ENCODE data around the gene RANBP9.

The RANBP9 gene

GRCh38 chr6:13742961-13743735, 31.5 kb upstream of the RANBP9 start:
- TF ChIP-seq MYC (IDR thresholded peaks at IDR 0.05; ENCODE audit: low read depth, low read length) (no peak), POLR2A (IDR thresholded peaks at IDR 0.05; ENCODE audit: extremely low read depth, insufficient read length) (no peak), CTCF (IDR thresholded peaks at IDR 0.05; ENCODE audit: low read depth, low read length) (no peak)
- TF ChIP-seq, protein P1, sequence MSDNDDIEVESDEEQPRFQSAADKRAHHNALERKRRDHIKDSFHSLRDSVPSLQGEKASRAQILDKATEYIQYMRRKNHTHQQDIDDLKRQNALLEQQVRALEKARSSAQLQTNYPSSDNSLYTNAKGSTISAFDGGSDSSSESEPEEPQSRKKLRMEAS (IDR thresholded peaks at IDR 0.05; ENCODE audit: low read depth, low read length), result no peak
- no peak for DNase-seq (ENCODE audit: low read depth)
- H3K4me3 ChIP-seq (ENCODE audit: low read depth, low read length), result no peak overlapping the region

- DNase-seq (ENCODE audit: low read depth), result no peak
- no peak for TF ChIP-seq MYC (IDR thresholded peaks at IDR 0.05; ENCODE audit: low read depth, low read length)
- no peak for TF ChIP-seq POLR2A (IDR thresholded peaks at IDR 0.05; ENCODE audit: extremely low read depth, insufficient read length)
- TF ChIP-seq, protein P1 (IDR thresholded peaks at IDR 0.05; ENCODE audit: low read depth, low read length), result no peak
- no peak for TF ChIP-seq CTCF (IDR thresholded peaks at IDR 0.05; ENCODE audit: low read depth, low read length)
- no peak overlapping the region for H3K4me3 ChIP-seq (ENCODE audit: low read depth, low read length)
Measured at GRCh38 chr6:13741365-13741764, 29.7 kb upstream of the RANBP9 start.

GRCh38 chr6:13735031-13735430, 23.4 kb upstream of the RANBP9 start:
- DNase-seq (ENCODE audit: low read depth), result no peak
- no peak for TF ChIP-seq MYC (IDR thresholded peaks at IDR 0.05; ENCODE audit: low read depth, low read length)
- TF ChIP-seq POLR2A (IDR thresholded peaks at IDR 0.05; ENCODE audit: extremely low read depth, insufficient read length), result no peak
- TF ChIP-seq, protein P1 (IDR thresholded peaks at IDR 0.05; ENCODE audit: low read depth, low read length), result no peak
- no peak for TF ChIP-seq CTCF (IDR thresholded peaks at IDR 0.05; ENCODE audit: low read depth, low read length)
- no peak overlapping the region for H3K4me3 ChIP-seq (ENCODE audit: low read depth, low read length)

DNA sequence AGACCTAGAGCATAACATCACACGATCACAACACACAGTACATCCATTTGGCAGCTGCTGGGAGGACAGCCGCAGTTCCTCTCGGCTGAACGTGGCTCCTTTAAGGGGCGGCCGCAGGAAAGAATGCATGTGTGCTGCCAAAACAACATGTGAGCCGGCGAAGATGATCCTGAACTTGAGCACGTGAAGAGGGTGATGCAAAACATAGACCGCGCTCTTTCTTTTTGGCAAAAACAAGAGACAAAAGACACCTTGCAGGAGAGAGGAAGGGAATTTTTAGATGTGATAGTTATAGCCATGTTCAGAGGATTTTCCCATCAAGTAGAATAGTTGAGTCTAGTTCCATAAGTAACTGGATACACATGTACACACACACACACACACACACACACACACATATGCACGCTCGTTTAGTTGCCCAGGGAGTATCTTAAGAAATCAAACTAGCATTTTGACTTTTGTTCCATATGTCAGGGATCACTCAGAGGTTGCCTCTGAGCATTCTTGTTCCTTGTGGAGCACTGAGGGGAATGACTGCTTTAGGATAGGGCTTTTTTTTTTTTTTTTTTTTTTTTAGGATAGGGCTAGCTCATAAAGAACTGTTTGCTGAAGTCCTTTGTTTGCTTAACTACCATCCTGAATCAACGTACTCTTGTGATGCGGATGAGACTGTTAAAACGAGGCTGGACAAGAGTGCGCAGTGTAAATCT, 21.7 kb upstream of the RANBP9 start:
- DNase-seq (ENCODE audit: low read depth), result no peak
- no peak for TF ChIP-seq MYC (IDR thresholded peaks at IDR 0.05; ENCODE audit: low read depth, low read length)
- TF ChIP-seq, protein P1 (IDR thresholded peaks at IDR 0.05; ENCODE audit: low read depth, low read length), result no peak
- no peak overlapping the region for H3K4me3 ChIP-seq (ENCODE audit: low read depth, low read length)

- no peak for DNase-seq (ENCODE audit: low read depth)
- TF ChIP-seq, protein P1 (IDR thresholded peaks at IDR 0.05; ENCODE audit: low read depth, low read length), result no peak
- TF ChIP-seq CTCF (IDR thresholded peaks at IDR 0.05; ENCODE audit: low read depth, low read length), result no peak
- no peak for TF ChIP-seq MYC (IDR thresholded peaks at IDR 0.05; ENCODE audit: low read depth, low read length)
- no peak for TF ChIP-seq POLR2A (IDR thresholded peaks at IDR 0.05; ENCODE audit: extremely low read depth, insufficient read length)
Measured at GRCh38 chr6:13730704-13731103, 19.1 kb upstream of the RANBP9 start.

DNA sequence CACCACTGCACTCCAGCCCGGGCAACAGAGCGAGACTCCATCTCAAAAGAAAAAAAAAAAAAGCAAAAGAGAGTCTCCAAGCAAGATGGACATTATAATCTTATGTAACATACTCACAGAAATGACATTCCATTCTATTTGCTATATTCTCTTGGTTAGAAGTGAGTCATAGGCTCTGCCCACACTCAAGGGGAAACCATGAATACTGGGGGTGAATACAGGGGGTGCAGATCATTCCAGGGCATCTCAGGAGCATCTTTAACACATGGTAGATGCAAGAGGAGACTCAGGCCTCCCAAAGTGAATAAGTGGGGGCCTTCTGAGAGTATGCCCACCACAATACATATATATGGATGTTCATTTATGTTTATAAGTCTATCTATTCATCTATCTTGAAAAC, 18.3 kb upstream of the RANBP9 start:
- no peak for TF ChIP-seq CTCF (IDR thresholded peaks at IDR 0.05; ENCODE audit: low read depth, low read length)
- TF ChIP-seq, protein P1 (IDR thresholded peaks at IDR 0.05; ENCODE audit: low read depth, low read length), result no peak
- TF ChIP-seq POLR2A (IDR thresholded peaks at IDR 0.05; ENCODE audit: extremely low read depth, insufficient read length), result no peak
- no peak for TF ChIP-seq MYC (IDR thresholded peaks at IDR 0.05; ENCODE audit: low read depth, low read length)
- no peak overlapping the region for H3K4me3 ChIP-seq (ENCODE audit: low read depth, low read length)
- DNase-seq (ENCODE audit: low read depth), result no peak

More at GRCh38 chr6:13730704-13731103, 19.1 kb upstream of the RANBP9 start:
- H3K4me3 ChIP-seq (ENCODE audit: low read depth, low read length), result no peak overlapping the region
